ENCODE data around the gene RAPGEF1. TPM values are rescaled to one million over a fixed set of nuclear protein-coding genes. Genes with fewer than 3 reads are reported as not detected.

Gene RAPGEF1
- total and polyA plus RNA-seq, 10 donors, result 16.9 to 137 (median 104) TPM

- Histone ChIP-seq H3K27ac (no peak overlapping the region), H3K27me3 (replicated peaks in 1 of 7) (no peaks in the 10 kb centered on the region), H3K9me3 (no peaks in the 10 kb centered on the region), H3K36me3 (peaks cover 0 to 98% (median 53%) of the 10 kb centered on the region in 6 donors), H3K4me1 (peaks cover 5 to 32% (median 22%) of the 10 kb centered on the region in 6 donors), H3K4me3 (no peak overlapping the region)
- WGBS, 5 donors, result 87 to 94% (median 89%) methylated on average over 11 to 17 of the region's 17 CpGs
- intact Hi-C loops (cut with DNase I; ENCODE audit: low total_unique reads), result no loop called here
- TF ChIP-seq POLR2AphosphoS5 (IDR thresholded peaks at IDR 0.05) (peak; percentile 26 to 55 (median 32)), POLR2A (IDR thresholded peaks at IDR 0.05) (no peak)
- TF ChIP-seq, protein P1, sequence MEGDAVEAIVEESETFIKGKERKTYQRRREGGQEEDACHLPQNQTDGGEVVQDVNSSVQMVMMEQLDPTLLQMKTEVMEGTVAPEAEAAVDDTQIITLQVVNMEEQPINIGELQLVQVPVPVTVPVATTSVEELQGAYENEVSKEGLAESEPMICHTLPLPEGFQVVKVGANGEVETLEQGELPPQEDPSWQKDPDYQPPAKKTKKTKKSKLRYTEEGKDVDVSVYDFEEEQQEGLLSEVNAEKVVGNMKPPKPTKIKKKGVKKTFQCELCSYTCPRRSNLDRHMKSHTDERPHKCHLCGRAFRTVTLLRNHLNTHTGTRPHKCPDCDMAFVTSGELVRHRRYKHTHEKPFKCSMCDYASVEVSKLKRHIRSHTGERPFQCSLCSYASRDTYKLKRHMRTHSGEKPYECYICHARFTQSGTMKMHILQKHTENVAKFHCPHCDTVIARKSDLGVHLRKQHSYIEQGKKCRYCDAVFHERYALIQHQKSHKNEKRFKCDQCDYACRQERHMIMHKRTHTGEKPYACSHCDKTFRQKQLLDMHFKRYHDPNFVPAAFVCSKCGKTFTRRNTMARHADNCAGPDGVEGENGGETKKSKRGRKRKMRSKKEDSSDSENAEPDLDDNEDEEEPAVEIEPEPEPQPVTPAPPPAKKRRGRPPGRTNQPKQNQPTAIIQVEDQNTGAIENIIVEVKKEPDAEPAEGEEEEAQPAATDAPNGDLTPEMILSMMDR (IDR thresholded peaks at IDR 0.05 in 8 of 11, conservative IDR thresholded peaks at IDR 0.05 in 3 of 11), result no peak
- no peak for DNase-seq
Observed at GRCh38 chr9:131574730-131575640, 164.9 kb downstream of the RAPGEF1 start.

DNA sequence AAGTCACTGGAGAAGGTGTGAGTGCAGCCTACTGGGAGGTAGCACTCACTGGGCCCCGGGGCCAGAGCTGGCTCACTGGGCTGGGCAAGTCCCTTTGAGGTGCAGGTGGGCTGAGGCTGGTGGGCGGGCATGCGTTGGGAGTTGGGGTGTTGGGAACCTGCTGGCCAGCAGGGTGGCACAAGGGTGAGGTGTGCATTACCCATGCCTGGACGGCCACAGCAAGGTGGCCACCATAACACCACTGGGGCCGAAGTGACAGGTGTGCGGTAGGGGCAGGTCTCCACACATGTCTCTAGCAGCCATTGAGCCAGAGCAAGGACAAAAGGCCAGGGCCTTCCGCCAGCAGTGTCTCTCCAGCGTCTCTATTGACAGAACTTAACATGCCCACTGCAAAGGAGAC is 172.0 kb downstream of the RAPGEF1 start:
- Histone ChIP-seq H3K4me1 (no peaks in the 10 kb centered on the region), H3K27me3 (replicated peaks in 1 of 7) (no peaks in the 10 kb centered on the region), H3K36me3 (peaks cover 0 to 47% (median 16%) of the 10 kb centered on the region in 6 donors), H3K27ac (no peak overlapping the region), H3K9me3 (peaks cover 0 to 13% (median 4%) of the 10 kb centered on the region in 8 donors), H3K4me3 (no peak overlapping the region)
- 92 to 98% (median 97%) methylated on average over 8 of the region's 8 CpGs for WGBS, 5 donors
- TF ChIP-seq, protein P1 (IDR thresholded peaks at IDR 0.05 in 8 of 11, conservative IDR thresholded peaks at IDR 0.05 in 3 of 11), result no peak
- TF ChIP-seq POLR2AphosphoS5 (IDR thresholded peaks at IDR 0.05), result peak in 1 of 3 donors; percentile 51
- no peak for DNase-seq
- intact Hi-C loops (cut with DNase I; ENCODE audit: low total_unique reads), result no loop called here

DNA sequence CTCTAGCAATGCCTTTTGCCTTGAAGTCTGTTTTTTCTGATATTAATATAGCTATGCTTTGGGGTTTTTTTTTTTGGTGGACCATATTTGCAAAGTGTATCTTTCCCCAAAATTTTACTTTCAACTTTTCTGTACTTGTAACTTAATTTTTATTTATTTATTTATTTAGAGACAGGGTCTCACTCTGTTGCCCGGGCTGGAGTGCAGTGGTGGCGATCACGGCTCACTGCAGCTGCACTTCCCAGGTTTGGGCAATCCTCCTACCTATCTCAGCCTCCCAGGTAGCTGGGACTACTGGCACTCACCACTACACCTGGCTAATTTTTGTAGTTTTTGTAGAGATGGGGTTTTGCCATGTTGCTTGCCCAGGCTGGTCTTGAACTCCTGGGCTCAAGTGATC is 173.7 kb downstream of the RAPGEF1 start:
- no peak for DNase-seq
- Histone ChIP-seq H3K4me3 (no peak overlapping the region), H3K4me1 (no peaks in the 10 kb centered on the region), H3K27me3 (replicated peaks in 1 of 7) (no peaks in the 10 kb centered on the region), H3K27ac (no peak overlapping the region), H3K36me3 (peaks cover 0 to 30% (median 2%) of the 10 kb centered on the region in 6 donors), H3K9me3 (peaks cover 0 to 26% (median 11%) of the 10 kb centered on the region in 8 donors)
- intact Hi-C loops (cut with DNase I; ENCODE audit: low total_unique reads), result no loop called here
- 96 to 98% (median 97%) methylated on average over 3 of the region's 3 CpGs for WGBS, 5 donors
- TF ChIP-seq, protein P1 (IDR thresholded peaks at IDR 0.05 in 8 of 11, conservative IDR thresholded peaks at IDR 0.05 in 3 of 11), result no peak
- no peak for TF ChIP-seq POLR2AphosphoS5 (IDR thresholded peaks at IDR 0.05)
- TF ChIP-seq POLR2A (IDR thresholded peaks at IDR 0.05), result no peak

DNA sequence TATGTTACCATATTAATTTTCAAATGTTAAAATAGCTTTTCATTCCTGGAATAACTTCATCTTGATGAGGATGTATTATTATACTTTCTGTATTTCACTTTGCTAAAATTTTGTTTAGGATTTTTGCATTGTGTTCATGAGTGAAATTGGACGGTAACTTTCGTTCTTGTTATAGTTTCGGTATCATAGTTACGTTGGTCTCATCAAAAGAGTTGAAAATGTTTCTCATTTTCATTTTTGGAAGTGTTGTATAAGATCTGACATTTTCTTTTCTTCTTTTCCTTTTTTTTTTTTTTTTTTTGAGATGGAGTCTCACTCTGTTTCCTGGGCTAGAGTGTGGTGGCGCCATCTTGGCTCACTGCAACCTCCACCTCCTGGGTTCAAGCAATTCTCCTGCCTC is 174.5 kb downstream of the RAPGEF1 start:
- Histone ChIP-seq H3K4me3 (no peak overlapping the region), H3K4me1 (no peaks in the 10 kb centered on the region), H3K9me3 (peaks cover 0 to 33% (median 14%) of the 10 kb centered on the region in 8 donors), H3K27me3 (replicated peaks in 1 of 7) (no peaks in the 10 kb centered on the region), H3K36me3 (peaks cover 0 to 24% (median 2%) of the 10 kb centered on the region in 6 donors), H3K27ac (no peak overlapping the region)
- intact Hi-C loops (cut with DNase I; ENCODE audit: low total_unique reads), result no loop called here
- TF ChIP-seq, protein P1 (IDR thresholded peaks at IDR 0.05 in 8 of 11, conservative IDR thresholded peaks at IDR 0.05 in 3 of 11), result no peak
- TF ChIP-seq POLR2A (IDR thresholded peaks at IDR 0.05), result no peak
- TF ChIP-seq POLR2AphosphoS5 (IDR thresholded peaks at IDR 0.05), result no peak
- 67 to 97% (median 81%) methylated on average over 5 of the region's 5 CpGs for WGBS, 5 donors
- DNase-seq, result no peak

All from spleen (tissue), 11 donors.